ENCODE results near the gene EVA1B.

GRCh38 chr1:36328713-36329112 lies 5.3 kb upstream of the EVA1B start:
- no peak for TF ChIP-seq MAFK (conservative IDR thresholded peaks at IDR 0.05 in 1 of 2, IDR thresholded peaks at IDR 0.05 in 1 of 2; ENCODE audit: low read length in 2 of 2)
- TF ChIP-seq FOXM1 (CRISPR knock-in tag; IDR thresholded peaks at IDR 0.05): no peak
- no peak for TF ChIP-seq CTCF (CRISPR knock-in tag; IDR thresholded peaks at IDR 0.05)
- TF ChIP-seq ZNF12 (CRISPR knock-in tag; IDR thresholded peaks at IDR 0.05): no peak
- TF ChIP-seq ZNF24 (IDR thresholded peaks at IDR 0.05): no peak
- TF ChIP-seq FOXP1 (IDR thresholded peaks at IDR 0.05): no peak
- TF ChIP-seq FOXP1 (CRISPR knock-in tag; IDR thresholded peaks at IDR 0.05): no peak
- TF ChIP-seq ZNF564 (CRISPR knock-in tag; IDR thresholded peaks at IDR 0.05): no peak
- no peak for TF ChIP-seq ZFP91 (CRISPR knock-in tag; IDR thresholded peaks at IDR 0.05; ENCODE audit: borderline replicate concordance)
- no peak for TF ChIP-seq TOE1 (CRISPR knock-in tag; IDR thresholded peaks at IDR 0.05)
- no peak for TF ChIP-seq TFE3 (CRISPR knock-in tag; IDR thresholded peaks at IDR 0.05)
- no peak for TF ChIP-seq POLR2A (IDR thresholded peaks at IDR 0.05; ENCODE audit: insufficient read depth in 1 of 2, low read depth in 2 of 2, low read length in 2 of 2)
- TF ChIP-seq FOXO4 (CRISPR knock-in tag; conservative IDR thresholded peaks at IDR 0.05): no peak
- TF ChIP-seq TAF1 (CRISPR knock-in tag; IDR thresholded peaks at IDR 0.05): no peak
- no peak for TF ChIP-seq MLX (CRISPR knock-in tag; IDR thresholded peaks at IDR 0.05)
